K562 (cell line): Measurements from ENCODE around the gene COL8A2. TPM values are rescaled to one million over a fixed set of nuclear protein-coding genes. Genes with fewer than 3 reads are reported as not detected.

Source experiments
- FOXA3 ChIP-seq, 2 experiments: fragments of 450-650 bp in 1 of 2; sonication (generic) in 1 of 2; formaldehyde crosslinking; IDR thresholded peaks in 1 of 2; conservative IDR thresholded peaks in 1 of 2; 2 replicates each; pipeline versions ENCODE4 v1.4.0 to v1.8.0; 2020 to 2022; ENCODE audit warnings: mild to moderate bottlenecking in 2 of 2, missing genetic modification reagents in 1 of 2
- HDAC1 ChIP-seq, 2 experiments: fragments of 450-650 bp; IDR thresholded peaks; 2 replicates each; pipeline ENCODE4 v1.6.1; 2016 to 2017; ENCODE audit warnings: inconsistent platforms in 1 of 2, mild to moderate bottlenecking in 1 of 2, moderate library complexity in 1 of 2
- HDAC2 ChIP-seq: fragments of 450-650 bp; IDR thresholded peaks from 2 replicates; pipeline ENCODE4 v1.6.1; 2016; ENCODE audit warnings: mild to moderate bottlenecking
- IRF2 ChIP-seq: sonication (generic); formaldehyde crosslinking; IDR thresholded peaks from 2 replicates; pipeline ENCODE4 v1.8.1; 2022; ENCODE audit warnings: mild to moderate bottlenecking, missing genetic modification reagents
- JUND ChIP-seq, 2 experiments: IDR thresholded peaks; 2 replicates in 1 of 2; 3 replicates in 1 of 2; pipeline ENCODE4 v1.6.1; 2011; ENCODE audit warnings: borderline replicate concordance in 2 of 2, low read depth in 2 of 2, low read length in 2 of 2, improper control_type of control experiment in 1 of 2, missing biosample characterization in 1 of 2, missing genetic modification characterization in 1 of 2, missing genetic modification reagents in 1 of 2
- KAT7 ChIP-seq: sonication (generic); formaldehyde crosslinking; IDR thresholded peaks from 2 replicates; pipeline ENCODE4 v1.8.0; 2022; ENCODE audit warnings: missing genetic modification reagents, mild to moderate bottlenecking, borderline replicate concordance
- MYBL2 ChIP-seq, 2 experiments: fragments of 450-650 bp in 1 of 2; sonication (generic) in 1 of 2; formaldehyde crosslinking in 1 of 2; IDR thresholded peaks; 2 replicates each; pipeline versions ENCODE4 v1.6.1 to v1.8.1; 2017 to 2022; ENCODE audit warnings: borderline replicate concordance in 1 of 2, inconsistent platforms in 1 of 2, low read depth in 1 of 2, mild to moderate bottlenecking in 1 of 2, missing genetic modification reagents in 1 of 2, moderate library complexity in 1 of 2
- NRF1 ChIP-seq, 2 experiments: fragments of 450-650 bp; IDR thresholded peaks in 1 of 2; conservative IDR thresholded peaks in 1 of 2; 2 replicates each; pipeline ENCODE4 v1.6.1; 2014; ENCODE audit warnings: mild to moderate bottlenecking in 2 of 2
- OTX1 ChIP-seq: fragments of 450-650 bp; formaldehyde crosslinking; IDR thresholded peaks from 2 replicates; pipeline ENCODE4 v1.4.0; 2022; ENCODE audit warnings: mild to moderate bottlenecking
- PHF20 ChIP-seq: fragments of 450-650 bp; IDR thresholded peaks from 2 replicates; pipeline ENCODE4 v1.6.1; 2018; ENCODE audit not compliant: partially characterized antibody
- POLR3A ChIP-seq: IDR thresholded peaks from 2 replicates; pipeline ENCODE4 v1.6.1; 2011; ENCODE audit warnings: borderline replicate concordance, mild to moderate bottlenecking, moderate library complexity; ENCODE audit not compliant: insufficient read length, insufficient read depth; ENCODE audit errors: extremely low read depth
- PRMT5 ChIP-seq: sonication (generic); formaldehyde crosslinking; IDR thresholded peaks from 2 replicates; pipeline ENCODE4 v1.5.0; 2020; ENCODE audit warnings: missing genetic modification reagents
- SAFB2 ChIP-seq: fragments of 200-400 bp; formaldehyde crosslinking; IDR thresholded peaks from 2 replicates; pipeline ENCODE4 v1.6.1; 2018; ENCODE audit warnings: borderline replicate concordance, low read length, low read depth, moderate library complexity; ENCODE audit not compliant: severe bottlenecking
- SNRNP70 ChIP-seq: fragments of 200-400 bp; formaldehyde crosslinking; optimal IDR thresholded peaks from 2 replicates; pipeline ENCODE3; 2017; ENCODE audit warnings: low read depth, low read length
- TAF9B ChIP-seq: fragments of 450-650 bp; IDR thresholded peaks from 2 replicates; pipeline ENCODE4 v1.6.1; 2018; ENCODE audit warnings: mild to moderate bottlenecking; ENCODE audit not compliant: partially characterized antibody
- TEAD4 ChIP-seq, 2 experiments: sonication (generic) in 1 of 2; formaldehyde crosslinking in 1 of 2; IDR thresholded peaks; 2 replicates each; pipeline versions ENCODE4 v1.6.1 to v1.8.0; 2012 to 2022; ENCODE audit warnings: borderline replicate concordance in 1 of 2, inconsistent platforms in 1 of 2, low read length in 1 of 2, mild to moderate bottlenecking in 1 of 2, missing genetic modification reagents in 1 of 2
- ZBTB7A ChIP-seq: IDR thresholded peaks from 2 replicates; pipeline ENCODE4 v1.6.1; 2011; ENCODE audit warnings: low read depth, mild to moderate bottlenecking, low read length, moderate library complexity, borderline replicate concordance; ENCODE audit not compliant: control insufficient read depth
- ZNF124 ChIP-seq: sonication (generic); formaldehyde crosslinking; IDR thresholded peaks from 2 replicates; pipeline ENCODE4 v1.8.1; 2022; ENCODE audit warnings: missing genetic modification reagents
- ZNF134 ChIP-seq: fragments of 250-450 bp; sonication (Bioruptor Pico); conservative IDR thresholded peaks from 2 replicates; pipeline ENCODE4 v1.4.0; 2020
- ZNF347 ChIP-seq: fragments of 450-650 bp; formaldehyde crosslinking; IDR thresholded peaks from 2 replicates; pipeline ENCODE4 v1.4.0; 2020; ENCODE audit warnings: low read depth, mild to moderate bottlenecking, moderate library complexity
- ZNF449 ChIP-seq: fragments of 250-450 bp; sonication (Bioruptor Pico); IDR thresholded peaks from 2 replicates; pipeline ENCODE4 v1.8.0; 2022; ENCODE audit warnings: moderate library complexity, mild to moderate bottlenecking, inconsistent platforms
- ZNF778 ChIP-seq: fragments of 450-650 bp; formaldehyde crosslinking; IDR thresholded peaks from 2 replicates; pipeline ENCODE4 v1.4.0; 2020; ENCODE audit warnings: mild to moderate bottlenecking, moderate library complexity
- polyA plus RNA-seq, 8 experiments: library from polyadenylated mRNA; depleted of rRNA in 4 of 8; stranded (reverse) in 5 of 8; unstranded in 3 of 8; fragments of >200 nt; fragmentation: Nextera tagmentation in 2 of 8; fragmentation: Illumina TruSeq in 1 of 8; extraction: Ambion mirVana in 2 of 8; extraction: Trizol in 1 of 8; gene quantifications; 2 replicates each; pipeline versions ENCODE4 v1.2.1 to v1.2.3, GENCODE V29; 2011 to 2014; ENCODE audit warnings: inconsistent platforms in 1 of 8, missing spikeins in 1 of 8
- total RNA-seq, 7 experiments: library from RNA; depleted of rRNA in 6 of 7; stranded (reverse); fragments of >200 nt in 6 of 7; fragmentation: Illumina TruSeq in 2 of 7; extraction: Trizol in 2 of 7; gene quantifications; 2 replicates each; pipeline versions ENCODE4 v1.2.1 to v1.2.3, GENCODE V29; 2011 to 2021; ENCODE audit warnings: low replicate concordance in 1 of 7
- TF ChIP-seq, protein P1 (sequence below): sonication (generic); formaldehyde crosslinking; IDR thresholded peaks from 2 replicates; pipeline ENCODE4 v1.8.0; 2022; ENCODE audit warnings: missing genetic modification reagents, mild to moderate bottlenecking, borderline replicate concordance

COL8A2 gene
- total and polyA plus RNA-seq, 9 of the 15 experiments (the other 6 are each of a cell fraction or from before 2014, with no cell fraction given): 0.03 to 0.14 (median 0.04) TPM; not detected in 5

DNA sequence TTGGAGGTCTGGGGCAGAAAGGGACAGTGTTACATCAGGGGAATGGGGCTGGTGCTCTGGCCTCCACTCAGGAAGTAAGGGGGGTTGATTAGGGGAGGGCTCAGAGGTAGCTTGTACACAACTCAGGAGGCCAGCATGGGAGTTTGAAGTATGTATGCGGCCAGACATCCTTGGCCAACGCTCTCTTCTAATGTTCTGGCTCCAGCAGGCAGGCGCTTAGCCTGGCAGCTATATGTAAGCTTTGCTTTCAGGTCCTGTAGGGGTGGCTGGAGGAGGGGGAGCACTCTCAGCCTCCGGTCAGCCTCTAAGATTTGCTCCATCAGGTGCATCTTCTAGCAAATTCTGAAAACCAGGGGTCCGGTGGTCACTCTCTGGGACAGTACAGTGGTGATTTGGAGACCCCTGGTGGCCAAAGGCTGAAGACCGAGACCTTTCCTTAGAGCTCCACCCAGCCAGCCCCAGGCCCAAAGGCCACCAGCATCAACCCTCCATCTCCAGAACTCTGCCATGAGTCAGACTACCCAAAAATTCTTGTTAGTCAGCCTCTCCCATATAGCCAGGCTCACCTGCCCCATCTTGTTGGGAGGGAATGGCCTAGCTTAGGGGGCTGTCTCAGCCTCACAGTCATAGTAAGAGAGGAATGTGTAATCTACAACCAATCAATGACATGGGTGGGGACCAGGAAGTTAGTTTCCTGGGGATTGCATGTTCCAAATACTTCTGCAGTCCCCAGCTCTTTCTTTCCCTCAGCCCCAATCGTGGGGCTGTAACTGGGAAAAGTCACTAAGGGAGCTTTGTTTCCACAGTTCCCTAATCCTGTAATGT lies 9.7 kb upstream of the COL8A2 start (continued):
- TF ChIP-seq OTX1 (CRISPR knock-in tag): no peak
- peak in 1 of 2 experiments; percentile 9; a peak in 1 of 4 replicates for TF ChIP-seq HDAC1 (IDR thresholded peaks at IDR 0.05)
- no peak; the same call in 1 of the 2 replicates for TF ChIP-seq HDAC2
- TF ChIP-seq SNRNP70: no peak
- TF ChIP-seq, protein P1, sequence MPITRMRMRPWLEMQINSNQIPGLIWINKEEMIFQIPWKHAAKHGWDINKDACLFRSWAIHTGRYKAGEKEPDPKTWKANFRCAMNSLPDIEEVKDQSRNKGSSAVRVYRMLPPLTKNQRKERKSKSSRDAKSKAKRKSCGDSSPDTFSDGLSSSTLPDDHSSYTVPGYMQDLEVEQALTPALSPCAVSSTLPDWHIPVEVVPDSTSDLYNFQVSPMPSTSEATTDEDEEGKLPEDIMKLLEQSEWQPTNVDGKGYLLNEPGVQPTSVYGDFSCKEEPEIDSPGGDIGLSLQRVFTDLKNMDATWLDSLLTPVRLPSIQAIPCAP (CRISPR knock-in tag): no peak
- no peak for TF ChIP-seq POLR3A
- no peak for TF ChIP-seq MYBL2 (IDR thresholded peaks at IDR 0.05; ENCODE audit: low read depth)
- no peak for TF ChIP-seq MYBL2 (CRISPR knock-in tag; IDR thresholded peaks at IDR 0.05; ENCODE audit: borderline replicate concordance)
- TF ChIP-seq NRF1 (conservative IDR thresholded peaks at IDR 0.05 in 1 of 2, IDR thresholded peaks at IDR 0.05 in 1 of 2): 0 out of 4 replicates have a peak, but pooled peaks of 1 of the 2 experiments have one; percentile 11
- TF ChIP-seq ZNF449: no peak
- TF ChIP-seq ZBTB7A: peak; percentile 77; the same call in 1 of the 2 replicates
- no peak for TF ChIP-seq PRMT5
- TF ChIP-seq IRF2: no peak
- no peak for TF ChIP-seq ZNF778 (CRISPR knock-in tag)
- TF ChIP-seq TAF9B: no peak
- TF ChIP-seq SAFB2: no peak
- 0 out of 4 replicates have a peak, but pooled peaks of 1 of the 2 experiments have one; percentile 47 for TF ChIP-seq FOXA3 (CRISPR knock-in tag; conservative IDR thresholded peaks at IDR 0.05 in 1 of 2, IDR thresholded peaks at IDR 0.05 in 1 of 2)
- peak; percentile 90; the same call in 1 of the 2 replicates for TF ChIP-seq KAT7 (CRISPR knock-in tag)
- TF ChIP-seq ZNF134: no peak
- no peak for TF ChIP-seq ZNF124 (CRISPR knock-in tag)
- TF ChIP-seq JUND (IDR thresholded peaks at IDR 0.05; ENCODE audit: borderline replicate concordance, low read depth, low read length): no peak; the same call in 1 of the 2 replicates
- TF ChIP-seq JUND (tag; IDR thresholded peaks at IDR 0.05; ENCODE audit: borderline replicate concordance, low read depth, low read length): 0 out of 3 replicates have a peak, but pooled peaks have one; percentile 37
- peak; percentile 59; the same call in 1 of the 2 replicates for TF ChIP-seq TEAD4 (IDR thresholded peaks at IDR 0.05; ENCODE audit: low read length)
- no peak for TF ChIP-seq TEAD4 (CRISPR knock-in tag; IDR thresholded peaks at IDR 0.05; ENCODE audit: borderline replicate concordance)
- TF ChIP-seq ZNF347 (CRISPR knock-in tag): no peak
- peak; percentile 18 for TF ChIP-seq PHF20
